Measurements from ENCODE around the gene PPP2R5C.

DNA sequence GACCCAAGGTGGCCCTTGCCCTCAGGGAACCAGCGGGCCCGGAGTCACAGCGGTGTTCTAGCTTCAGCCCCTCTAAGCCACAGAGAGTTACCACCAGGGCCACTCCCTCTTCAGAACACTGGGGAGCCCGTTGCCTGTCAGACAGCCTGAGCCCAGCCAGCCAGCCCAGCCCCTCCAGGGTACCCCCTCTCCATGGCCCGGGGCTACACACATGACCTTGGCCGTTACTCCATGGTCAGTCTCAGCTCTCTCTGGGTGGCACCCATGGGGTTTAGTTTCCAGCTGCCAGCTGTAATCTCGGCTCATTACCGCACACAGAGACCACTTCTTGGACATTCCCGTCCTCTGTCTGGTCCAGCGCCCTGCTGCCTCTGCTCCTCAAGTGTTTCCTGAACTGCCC lies 35.0 kb downstream of the PPP2R5C start:
- TF ChIP-seq, protein P1, sequence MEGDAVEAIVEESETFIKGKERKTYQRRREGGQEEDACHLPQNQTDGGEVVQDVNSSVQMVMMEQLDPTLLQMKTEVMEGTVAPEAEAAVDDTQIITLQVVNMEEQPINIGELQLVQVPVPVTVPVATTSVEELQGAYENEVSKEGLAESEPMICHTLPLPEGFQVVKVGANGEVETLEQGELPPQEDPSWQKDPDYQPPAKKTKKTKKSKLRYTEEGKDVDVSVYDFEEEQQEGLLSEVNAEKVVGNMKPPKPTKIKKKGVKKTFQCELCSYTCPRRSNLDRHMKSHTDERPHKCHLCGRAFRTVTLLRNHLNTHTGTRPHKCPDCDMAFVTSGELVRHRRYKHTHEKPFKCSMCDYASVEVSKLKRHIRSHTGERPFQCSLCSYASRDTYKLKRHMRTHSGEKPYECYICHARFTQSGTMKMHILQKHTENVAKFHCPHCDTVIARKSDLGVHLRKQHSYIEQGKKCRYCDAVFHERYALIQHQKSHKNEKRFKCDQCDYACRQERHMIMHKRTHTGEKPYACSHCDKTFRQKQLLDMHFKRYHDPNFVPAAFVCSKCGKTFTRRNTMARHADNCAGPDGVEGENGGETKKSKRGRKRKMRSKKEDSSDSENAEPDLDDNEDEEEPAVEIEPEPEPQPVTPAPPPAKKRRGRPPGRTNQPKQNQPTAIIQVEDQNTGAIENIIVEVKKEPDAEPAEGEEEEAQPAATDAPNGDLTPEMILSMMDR (IDR thresholded peaks at IDR 0.05), result no peak
- TF ChIP-seq POLR2A (IDR thresholded peaks at IDR 0.05) (no peak), POLR2AphosphoS5 (IDR thresholded peaks at IDR 0.05) (no peak)
